GM19328 (cell line): ENCODE data around the gene FLNA.
"Not testable (repeated sequence)": the region's sequence is repeated elsewhere in the genome, so short reads cannot be mapped to it uniquely, and the experiment has no call there.

Experiments
- ATAC-seq: cut with Tn5 transposase; IDR thresholded peaks from one replicate; pipeline ENCODE4 v1.9.1; 2021; ENCODE audit warnings: mild to moderate bottlenecking, moderate library complexity; ENCODE audit not compliant: unreplicated experiment

The FLNA gene, protein sequence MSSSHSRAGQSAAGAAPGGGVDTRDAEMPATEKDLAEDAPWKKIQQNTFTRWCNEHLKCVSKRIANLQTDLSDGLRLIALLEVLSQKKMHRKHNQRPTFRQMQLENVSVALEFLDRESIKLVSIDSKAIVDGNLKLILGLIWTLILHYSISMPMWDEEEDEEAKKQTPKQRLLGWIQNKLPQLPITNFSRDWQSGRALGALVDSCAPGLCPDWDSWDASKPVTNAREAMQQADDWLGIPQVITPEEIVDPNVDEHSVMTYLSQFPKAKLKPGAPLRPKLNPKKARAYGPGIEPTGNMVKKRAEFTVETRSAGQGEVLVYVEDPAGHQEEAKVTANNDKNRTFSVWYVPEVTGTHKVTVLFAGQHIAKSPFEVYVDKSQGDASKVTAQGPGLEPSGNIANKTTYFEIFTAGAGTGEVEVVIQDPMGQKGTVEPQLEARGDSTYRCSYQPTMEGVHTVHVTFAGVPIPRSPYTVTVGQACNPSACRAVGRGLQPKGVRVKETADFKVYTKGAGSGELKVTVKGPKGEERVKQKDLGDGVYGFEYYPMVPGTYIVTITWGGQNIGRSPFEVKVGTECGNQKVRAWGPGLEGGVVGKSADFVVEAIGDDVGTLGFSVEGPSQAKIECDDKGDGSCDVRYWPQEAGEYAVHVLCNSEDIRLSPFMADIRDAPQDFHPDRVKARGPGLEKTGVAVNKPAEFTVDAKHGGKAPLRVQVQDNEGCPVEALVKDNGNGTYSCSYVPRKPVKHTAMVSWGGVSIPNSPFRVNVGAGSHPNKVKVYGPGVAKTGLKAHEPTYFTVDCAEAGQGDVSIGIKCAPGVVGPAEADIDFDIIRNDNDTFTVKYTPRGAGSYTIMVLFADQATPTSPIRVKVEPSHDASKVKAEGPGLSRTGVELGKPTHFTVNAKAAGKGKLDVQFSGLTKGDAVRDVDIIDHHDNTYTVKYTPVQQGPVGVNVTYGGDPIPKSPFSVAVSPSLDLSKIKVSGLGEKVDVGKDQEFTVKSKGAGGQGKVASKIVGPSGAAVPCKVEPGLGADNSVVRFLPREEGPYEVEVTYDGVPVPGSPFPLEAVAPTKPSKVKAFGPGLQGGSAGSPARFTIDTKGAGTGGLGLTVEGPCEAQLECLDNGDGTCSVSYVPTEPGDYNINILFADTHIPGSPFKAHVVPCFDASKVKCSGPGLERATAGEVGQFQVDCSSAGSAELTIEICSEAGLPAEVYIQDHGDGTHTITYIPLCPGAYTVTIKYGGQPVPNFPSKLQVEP (N-terminal part only)

DNA sequence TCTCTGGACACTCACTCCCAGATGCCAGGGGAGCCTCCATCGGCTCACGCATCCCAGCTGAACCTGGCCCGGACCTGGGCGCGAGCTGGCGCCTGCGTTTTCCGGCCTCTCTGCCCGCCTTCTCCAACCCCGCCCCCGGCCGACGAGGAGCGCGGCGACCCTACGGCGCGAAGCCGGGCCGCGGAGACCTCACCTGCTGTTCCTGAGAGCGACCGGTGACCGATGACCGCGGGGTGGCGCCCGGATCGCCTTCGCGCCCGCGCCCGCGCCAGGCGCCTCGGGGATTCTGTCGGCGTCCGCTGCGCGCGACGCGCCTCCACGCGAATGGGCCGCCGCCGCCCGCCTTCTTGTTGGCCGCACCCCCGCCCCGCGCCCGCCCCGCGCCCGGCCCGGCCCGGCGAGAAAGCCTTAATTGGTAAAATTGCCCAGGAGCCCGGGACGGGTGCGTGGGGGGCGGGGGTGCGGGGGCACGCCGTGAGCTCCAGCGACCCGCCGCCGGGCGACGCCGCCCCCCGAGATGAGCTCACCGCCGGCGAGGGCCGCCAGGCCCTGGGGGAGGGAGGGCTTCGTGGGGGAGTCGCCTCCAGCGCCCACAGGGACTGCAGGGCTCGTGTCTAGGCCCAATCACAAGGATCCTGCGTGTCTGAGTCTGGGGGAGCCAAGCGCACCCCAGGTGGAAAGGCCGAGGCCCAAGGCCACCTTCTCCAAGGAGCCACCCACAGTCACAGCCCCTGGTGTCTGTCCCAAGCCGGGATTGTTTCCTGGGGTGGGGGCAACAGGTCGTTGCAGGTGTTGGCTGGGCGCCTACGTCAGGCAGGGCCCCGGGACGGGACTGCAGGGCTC, at the start of gene FLNA:
FLNA (minus strand) TSS at position 322 of the 843 bp plus-strand sequence. CDS start 3,389 bp downstream, outside the sequence.
- ATAC-seq, result no peak

DNA sequence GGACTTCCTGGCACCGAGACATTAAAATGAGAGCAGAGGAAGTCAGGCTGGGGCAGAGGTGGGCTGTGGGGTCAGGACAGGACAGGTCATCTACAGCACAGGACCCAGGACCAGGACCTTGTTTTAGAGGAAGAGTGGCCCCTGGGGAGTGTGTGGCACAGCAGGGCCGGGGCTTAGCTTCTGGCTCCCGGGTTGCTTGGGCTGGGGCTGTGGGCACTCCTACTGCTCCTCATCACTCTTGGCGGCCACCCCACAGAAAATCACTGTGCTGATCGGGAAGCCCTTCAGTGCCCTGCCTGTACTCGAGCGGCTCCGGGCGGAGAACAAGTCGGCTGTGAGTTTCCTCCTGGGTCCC, 45.9 kb upstream of the FLNA start:
- no peak for ATAC-seq

DNA sequence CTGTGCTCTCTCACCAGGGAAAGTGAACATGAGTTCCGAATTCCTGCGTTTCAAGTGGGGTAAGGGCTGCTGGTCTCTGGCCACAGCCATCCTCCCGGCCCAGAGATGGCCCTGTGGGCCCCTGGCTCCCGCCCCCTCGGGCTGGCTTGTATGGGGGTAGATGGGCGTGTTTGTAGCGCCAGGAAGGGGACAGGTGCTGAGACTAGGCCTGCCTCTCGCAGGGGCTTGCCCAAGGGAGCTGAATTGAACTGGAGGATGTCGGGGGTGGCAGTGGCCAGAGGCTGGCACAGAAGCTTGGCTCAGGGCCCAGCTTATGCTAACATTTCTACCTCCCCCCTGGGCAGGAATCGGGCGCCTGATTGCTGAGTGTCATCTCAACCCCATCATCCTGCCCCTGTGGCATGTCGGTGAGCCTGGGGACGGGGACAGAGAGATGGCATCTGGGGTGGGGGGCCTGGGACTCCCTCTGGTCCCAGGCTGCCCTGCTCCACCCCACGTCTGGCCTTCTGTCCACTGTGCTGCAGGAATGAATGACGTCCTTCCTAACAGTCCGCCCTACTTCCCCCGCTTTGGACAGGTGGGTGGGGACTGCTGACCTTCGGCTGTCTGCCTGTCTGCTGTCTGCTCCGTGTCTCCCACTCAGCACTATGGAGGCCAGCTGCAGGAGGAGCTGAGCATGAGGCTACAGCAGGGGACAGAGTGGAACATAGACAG, 45.4 kb upstream of the FLNA start:
- ATAC-seq, result no peak

DNA sequence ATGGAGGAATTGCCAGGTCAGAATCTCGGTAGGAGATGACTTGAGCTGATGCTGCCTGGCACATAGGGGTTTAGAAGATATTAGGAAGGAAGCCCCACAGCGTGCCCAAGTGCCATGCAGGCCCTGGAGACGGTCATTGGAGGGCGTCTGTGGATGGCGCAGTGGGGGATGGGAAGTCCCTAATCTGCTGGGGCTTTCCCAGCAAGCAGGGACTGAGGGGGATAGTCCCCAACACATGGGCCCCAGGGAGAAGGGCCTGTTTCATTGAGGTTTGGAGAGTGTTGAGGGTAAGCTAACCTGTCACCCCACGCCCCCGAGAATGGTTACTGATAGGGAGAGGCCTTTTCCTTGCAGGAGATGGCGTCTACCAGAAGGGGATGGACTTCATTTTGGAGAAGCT, 44.8 kb upstream of the FLNA start:
- ATAC-seq, result no peak

DNA sequence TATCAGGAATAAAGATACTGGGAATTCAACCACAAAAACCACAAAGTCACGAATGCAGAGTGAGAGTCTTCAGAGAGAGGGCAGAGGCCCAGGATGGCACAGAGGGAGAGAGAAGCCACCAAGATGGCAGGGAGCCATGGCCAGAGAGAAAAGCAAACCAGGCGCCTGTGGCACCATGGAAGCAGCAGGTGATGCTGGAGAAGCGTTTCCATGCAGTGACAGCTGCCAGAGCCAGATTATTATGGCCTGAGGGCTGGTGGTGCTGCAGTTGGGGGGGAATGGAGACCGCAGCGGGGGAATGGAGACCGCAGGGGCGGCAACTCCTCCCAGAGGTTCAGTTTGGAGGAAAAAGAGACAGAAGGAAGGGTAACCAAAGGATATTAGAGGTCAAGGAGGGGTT, 42.7 kb upstream of the FLNA start:
- no peak for ATAC-seq

DNA sequence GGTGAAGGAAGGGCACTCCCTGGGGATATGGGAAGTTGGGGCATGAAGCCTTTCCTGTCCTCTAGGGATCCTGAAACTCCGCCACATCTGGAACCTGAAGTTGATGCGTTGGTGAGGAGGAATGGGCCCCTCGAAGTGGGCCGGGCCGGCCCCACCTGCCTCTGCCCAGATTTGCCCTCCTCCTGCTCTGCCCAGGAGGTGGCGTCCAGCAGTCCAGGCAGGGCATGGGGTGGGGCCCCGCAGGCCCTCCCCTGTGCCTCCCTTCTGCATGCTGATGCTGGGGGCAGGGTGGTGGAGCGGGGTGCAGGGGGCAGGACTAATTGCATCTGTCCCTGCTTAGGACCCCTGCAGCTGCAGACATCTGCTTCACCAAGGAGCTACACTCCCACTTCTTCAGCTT, 38.7 kb upstream of the FLNA start:
- ATAC-seq, result no peak

DNA sequence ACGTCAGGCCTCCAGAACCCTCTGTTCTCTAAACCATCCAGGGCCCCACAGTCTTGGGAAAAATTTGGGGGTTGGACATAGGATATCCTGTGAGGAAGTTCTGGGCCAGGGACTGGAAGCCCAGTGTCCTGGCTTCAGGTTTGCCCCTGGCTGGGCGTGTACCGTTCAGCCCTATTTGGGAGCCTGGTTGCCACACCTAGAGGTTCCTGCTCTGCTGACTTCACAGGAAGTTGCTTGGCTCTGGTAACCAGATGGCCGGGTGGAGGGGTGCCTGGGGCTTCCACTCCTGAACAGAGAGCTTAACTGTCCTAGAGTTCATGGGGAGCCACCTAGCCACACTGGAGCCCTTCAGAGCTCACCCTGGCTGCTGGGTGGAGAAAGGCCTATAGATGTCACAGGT, 38.0 kb upstream of the FLNA start:
- no peak for ATAC-seq

DNA sequence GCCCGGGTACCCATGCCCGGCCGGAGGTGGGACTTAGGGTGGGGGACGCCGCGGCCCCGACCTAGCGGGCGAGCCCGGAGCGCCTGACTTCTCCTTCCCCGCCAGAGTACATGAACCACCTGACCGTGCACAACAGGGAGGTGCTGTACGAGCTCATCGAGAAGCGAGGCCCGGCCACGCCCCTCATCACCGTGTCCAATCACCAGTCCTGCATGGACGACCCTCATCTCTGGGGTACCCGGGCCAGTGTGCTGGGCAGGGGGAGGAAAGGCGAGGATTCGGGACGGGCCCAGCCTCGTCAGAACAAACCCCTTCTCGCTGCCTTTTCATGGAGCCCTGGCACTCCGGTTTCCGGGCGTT, 37.5 kb upstream of the FLNA start:
- ATAC-seq, result peak; percentile 52

DNA sequence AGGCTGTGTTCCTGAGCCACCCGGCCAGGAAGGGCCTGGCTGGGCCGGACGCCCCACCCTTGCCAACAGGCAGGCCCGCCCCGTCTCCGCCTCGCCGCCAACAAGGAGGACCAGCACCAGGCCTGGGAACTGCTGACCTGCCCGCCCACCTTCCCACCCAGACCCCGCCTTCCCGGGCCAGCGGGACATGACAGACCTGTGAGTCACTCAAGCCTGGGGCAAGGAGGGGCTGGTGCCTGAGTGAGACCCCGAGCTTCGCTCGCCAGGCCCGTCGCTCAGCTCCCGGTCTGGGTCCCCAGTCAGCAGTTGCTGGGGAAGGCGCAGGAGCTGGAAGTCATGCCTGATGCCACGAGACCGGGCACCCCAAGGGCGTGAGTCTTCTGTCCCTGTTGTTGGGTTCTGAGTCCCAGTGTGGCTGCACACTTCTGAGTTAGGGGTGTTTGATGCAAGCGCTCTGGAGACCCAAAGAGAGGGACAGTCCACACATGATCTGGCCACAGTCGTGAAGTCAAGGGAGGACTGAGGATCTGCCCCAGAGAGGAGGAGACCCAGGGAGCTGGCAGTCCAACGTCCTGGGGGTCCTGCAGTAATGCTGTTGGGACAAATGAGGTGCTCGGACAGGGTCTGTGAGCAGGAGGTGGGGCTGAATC, 34.9 kb upstream of the FLNA start, which contains the start of gene DNASE1L1:
DNASE1L1 (minus strand) TSS at position 33 of the 650 bp plus-strand sequence. CDS start 3,686 bp downstream, outside the sequence.
- ATAC-seq, result no peak

DNA sequence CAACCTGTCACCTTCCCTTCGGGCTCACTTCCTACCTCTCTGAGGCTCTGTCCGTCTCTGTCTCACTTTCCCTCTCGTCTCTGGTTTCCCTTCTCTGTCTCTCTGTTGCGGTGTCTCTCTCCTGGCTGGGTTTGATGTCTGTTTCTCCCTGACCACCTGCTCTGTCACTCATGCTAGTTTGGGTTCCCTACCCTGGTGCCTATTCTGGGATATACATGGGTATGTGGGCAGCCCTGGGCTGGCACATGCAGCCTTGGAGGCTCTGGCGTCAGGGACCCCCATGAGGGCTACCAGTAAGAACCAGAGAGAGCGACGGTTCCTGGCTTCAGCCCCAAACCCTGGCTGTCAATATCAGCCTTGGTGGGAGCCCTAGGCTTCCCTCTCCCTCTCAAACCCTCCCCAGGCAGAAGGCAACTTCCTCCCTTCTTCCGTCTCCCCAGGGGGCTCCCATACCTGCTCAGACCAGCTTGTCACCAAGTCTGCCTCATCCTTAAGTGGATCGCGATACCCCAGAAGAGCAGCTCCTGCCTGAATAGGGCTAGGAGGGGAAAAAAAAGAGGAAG, 34.3 kb upstream of the FLNA start:
- no peak for ATAC-seq

DNA sequence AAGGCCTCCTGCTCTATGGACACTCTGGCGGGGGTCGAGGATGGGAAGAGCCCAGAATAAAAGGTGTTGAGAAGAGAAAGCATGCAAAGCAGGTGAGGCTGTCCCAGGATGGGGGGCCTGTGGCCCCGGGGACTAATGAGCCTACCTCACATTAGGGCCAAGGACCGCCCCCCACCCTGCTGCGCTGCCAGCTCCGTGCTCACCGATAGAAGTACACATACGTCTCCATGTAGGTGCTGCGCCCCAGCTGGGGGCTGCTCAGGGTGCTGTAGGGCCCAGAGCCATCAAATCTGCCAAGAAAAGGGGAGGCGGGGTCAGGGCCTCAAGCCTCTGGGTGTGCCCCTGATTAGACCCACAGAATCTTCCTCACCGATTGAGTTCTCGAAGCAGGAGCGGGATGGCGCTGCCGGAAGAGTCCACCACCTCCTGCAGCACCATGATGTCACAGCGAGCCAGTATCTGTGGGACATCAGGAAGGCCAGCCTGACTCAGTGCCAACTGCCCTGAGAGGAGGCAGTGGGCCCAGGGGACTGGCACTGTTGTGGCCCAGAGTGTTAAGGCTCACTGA, 30.3 kb upstream of the FLNA start:
- ATAC-seq, result no peak

DNA sequence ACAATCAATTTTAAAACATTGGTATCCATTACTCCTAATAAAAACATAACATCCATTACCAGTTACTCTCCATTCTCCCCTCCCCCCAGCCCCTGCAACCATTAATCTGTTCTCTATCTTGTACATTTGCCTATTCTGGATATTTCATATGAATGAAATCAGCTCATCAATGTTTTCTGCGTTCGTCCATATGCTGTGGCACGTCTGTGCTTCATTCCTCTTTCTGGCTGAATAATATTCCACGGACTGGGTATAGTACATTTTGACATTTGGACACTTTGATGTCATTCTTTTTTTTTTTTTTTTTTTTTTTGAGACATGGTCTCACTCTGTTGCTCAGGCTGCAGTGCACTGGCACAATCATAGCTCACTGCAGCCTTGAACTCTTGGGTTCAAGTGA, 29.4 kb upstream of the FLNA start:
- ATAC-seq, result no peak

DNA sequence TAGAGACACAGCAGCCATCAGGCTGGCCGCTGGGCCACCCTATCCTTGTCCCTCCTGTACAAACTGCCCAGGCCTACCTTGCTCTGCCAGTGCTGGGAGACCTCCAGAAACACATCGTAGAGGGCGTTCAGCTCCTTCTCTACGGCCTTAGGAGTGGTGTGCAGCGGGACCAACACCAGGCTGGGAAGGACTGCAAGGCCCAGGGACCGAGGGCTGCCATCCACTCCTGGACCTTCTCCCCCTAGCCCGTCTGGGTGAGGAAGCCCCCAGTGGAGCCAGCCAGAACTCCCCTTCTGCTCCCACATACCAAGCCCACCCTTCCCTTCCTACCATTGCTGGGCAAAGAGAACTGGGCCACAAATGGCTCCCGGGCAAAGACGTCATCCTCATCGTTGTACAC, 28.8 kb upstream of the FLNA start:
- ATAC-seq, result no peak

DNA sequence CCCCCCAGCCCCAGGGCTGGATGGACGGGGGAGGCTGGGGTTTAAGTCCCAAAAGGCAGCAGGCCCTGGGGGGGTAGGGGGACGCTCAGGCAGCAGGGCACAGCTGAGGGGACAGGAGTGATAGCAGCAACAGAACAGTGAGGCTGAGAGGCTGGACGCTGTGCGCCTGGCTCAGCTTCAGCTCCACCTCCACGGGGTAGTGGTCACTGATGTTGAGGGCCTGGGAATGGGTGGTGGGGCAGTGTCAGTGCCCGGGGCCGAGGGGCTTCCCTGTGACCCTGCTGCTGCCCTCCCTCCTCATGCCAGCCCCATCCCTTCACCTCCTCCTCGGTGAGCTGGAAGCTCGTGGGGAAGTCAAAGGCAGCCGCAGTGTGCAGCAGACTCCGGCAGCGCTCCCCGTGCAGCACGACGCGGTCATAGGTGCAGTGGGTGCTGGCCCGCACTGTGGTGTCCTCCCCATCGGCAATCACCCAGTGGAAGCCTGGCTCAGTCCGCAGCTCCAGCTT, 28.2 kb upstream of the FLNA start:
- ATAC-seq, result no peak

DNA sequence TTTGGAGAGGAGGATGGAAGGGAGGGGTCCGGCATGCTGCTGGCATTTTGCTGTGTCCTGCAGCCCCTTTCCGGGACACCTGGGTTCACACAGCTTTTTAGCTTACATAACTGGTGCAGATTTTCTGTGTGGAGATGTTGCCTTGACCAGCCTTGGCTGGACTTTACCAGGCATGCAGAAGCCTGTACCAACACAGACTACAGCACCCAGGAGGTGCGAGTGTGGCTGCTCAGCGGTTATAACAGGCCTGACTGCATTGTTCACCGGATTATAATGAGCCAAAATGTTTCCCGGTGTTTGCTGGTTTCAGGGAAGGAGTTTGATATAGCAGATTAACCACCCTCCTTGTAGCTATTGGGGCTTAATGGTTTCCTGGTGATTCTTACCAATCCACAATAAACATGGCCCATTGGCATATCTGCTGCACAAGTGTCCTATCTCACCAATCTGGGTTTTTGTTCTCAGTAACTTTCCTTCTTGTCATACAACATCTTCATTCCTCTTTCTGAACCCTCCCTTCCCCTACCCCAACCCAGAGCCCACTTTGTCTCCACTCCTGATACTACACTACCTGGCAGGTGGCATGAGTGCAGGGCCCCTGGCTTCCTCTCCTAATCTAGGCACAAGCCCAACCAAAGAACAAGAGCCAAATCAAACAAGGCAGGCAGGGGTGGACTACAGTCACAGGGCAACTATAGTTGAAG, 27.6 kb upstream of the FLNA start:
- no peak for ATAC-seq

DNA sequence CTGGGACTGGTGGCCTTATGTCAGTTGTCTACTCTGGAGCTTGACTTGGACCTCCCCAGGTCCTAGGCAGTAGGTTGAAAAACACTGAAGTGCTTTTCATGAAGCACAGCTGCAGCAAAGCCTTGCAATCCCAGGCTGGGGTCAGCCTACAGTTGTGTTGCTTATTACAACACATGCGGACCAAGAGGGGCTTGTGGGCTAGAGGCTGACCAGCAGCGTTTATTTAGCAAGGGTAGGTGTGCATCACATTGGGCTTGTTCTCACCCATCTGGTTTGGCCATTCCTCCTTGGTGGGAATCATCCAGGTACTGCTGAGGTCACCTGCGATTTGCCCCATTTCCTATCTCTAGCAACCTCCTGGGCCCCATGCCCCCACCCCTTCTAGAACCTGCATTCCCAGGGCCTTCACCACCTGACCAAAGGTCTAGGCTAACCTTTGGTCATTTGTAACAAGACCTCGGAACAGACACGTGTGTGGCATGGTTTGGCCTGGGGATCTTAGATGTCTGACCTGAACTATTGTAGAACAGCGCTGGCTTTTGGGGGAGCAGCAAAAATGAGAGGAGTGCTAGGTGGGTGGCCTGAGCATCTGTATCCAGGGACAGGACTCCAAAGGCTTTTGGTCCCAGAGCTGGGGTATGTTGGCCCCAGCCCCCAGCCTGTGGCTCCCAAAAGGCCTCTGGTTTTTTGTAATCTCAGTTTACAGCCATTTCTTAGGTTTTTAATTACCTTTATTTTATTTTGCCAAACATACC, 26.8 kb upstream of the FLNA start:
- ATAC-seq, result no peak

DNA sequence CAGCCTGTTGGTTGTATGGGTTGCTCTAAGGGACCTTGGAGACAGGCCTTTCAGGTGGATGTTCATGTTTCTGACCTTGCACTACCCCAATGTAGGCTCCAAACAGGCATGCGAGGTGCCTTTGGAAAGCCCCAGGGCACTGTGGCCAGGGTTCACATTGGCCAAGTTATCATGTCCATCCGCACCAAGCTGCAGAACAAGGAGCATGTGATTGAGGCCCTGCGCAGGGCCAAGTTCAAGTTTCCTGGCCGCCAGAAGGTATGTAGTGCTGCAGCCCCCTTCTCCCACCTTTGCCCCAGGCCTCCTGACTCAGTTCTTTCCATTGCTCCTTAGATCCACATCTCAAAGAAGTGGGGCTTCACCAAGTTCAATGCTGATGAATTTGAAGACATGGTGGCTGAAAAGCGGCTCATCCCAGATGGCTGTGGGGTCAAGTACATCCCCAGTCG, 26.0 kb upstream of the FLNA start:
- ATAC-seq, result not testable (repeated sequence)
